ENCODE data around the gene WDTC1. TPM values are rescaled to one million over a fixed set of nuclear protein-coding genes. Genes with fewer than 3 reads are reported as not detected.

WDTC1 gene
- total and polyA plus RNA-seq, 4 donors = 4.6 to 25.0 (median 19.6) TPM

DNA sequence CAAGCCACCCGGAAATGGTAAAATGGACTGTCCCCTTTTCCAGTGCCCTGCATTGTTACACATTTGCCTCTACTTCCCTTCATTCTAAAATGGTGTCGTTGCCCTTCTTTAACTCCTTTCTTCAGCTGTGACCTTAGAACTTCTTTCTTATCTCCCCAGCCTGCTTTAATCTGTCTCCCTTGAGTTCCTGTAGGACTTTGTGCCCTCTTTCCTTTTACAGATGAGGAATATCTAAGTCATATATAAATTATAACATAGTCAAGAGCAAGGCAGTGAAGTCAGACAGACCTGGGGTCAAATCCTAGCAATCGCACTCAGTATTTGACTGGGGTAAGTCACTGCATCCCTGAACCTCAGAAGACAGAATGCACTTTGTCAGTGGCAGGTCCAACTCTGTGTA lies 56.1 kb downstream of the WDTC1 start:
- no peak for DNase-seq (ENCODE audit: low spot score)
- Histone ChIP-seq H3K4me1 (ENCODE audit: control insufficient read depth in 4 of 4, insufficient read depth in 4 of 4, low read length in 3 of 4) (no peaks in the 10 kb centered on the region), H3K27me3 (ENCODE audit: control insufficient read depth in 4 of 4, insufficient read depth in 4 of 4, low read length in 3 of 4) (no peaks in the 10 kb centered on the region), H3K4me3 (ENCODE audit: low read depth in 1 of 3, low read length in 3 of 3) (no peak overlapping the region), H3K36me3 (ENCODE audit: control insufficient read depth in 4 of 4, insufficient read depth in 3 of 4, low read depth in 1 of 4, low read length in 3 of 4) (peaks cover 2 to 44% (median 26%) of the 10 kb centered on the region in 4 donors), H3K9ac (ENCODE audit: low read depth in 1 of 2, low read length in 2 of 2) (no peak overlapping the region), H3K9me3 (ENCODE audit: control insufficient read depth in 4 of 4, low read length in 3 of 4) (no peaks in the 10 kb centered on the region), H3K27ac (ENCODE audit: low read depth in 1 of 2, low read length in 2 of 2) (no peak overlapping the region)
- WGBS = 90% methylated on average over 3 of the region's 3 CpGs
- TF ChIP-seq, protein P1, sequence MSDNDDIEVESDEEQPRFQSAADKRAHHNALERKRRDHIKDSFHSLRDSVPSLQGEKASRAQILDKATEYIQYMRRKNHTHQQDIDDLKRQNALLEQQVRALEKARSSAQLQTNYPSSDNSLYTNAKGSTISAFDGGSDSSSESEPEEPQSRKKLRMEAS (IDR thresholded peaks at IDR 0.05) = no peak
- no peak for TF ChIP-seq FOXA2 (IDR thresholded peaks at IDR 0.05)
- no peak for TF ChIP-seq HNF4G (IDR thresholded peaks at IDR 0.05)
- no peak for TF ChIP-seq NR2F2 (IDR thresholded peaks at IDR 0.05)
- TF ChIP-seq JUND (IDR thresholded peaks at IDR 0.05) = no peak
- no peak for TF ChIP-seq YY1 (IDR thresholded peaks at IDR 0.05)
- TF ChIP-seq TAF1 (conservative IDR thresholded peaks at IDR 0.05) = no peak
- TF ChIP-seq RAD21 (IDR thresholded peaks at IDR 0.05) = no peak
- no peak for TF ChIP-seq EGR1 (IDR thresholded peaks at IDR 0.05; ENCODE audit: low read depth in 2 of 2)
- TF ChIP-seq, protein P2, sequence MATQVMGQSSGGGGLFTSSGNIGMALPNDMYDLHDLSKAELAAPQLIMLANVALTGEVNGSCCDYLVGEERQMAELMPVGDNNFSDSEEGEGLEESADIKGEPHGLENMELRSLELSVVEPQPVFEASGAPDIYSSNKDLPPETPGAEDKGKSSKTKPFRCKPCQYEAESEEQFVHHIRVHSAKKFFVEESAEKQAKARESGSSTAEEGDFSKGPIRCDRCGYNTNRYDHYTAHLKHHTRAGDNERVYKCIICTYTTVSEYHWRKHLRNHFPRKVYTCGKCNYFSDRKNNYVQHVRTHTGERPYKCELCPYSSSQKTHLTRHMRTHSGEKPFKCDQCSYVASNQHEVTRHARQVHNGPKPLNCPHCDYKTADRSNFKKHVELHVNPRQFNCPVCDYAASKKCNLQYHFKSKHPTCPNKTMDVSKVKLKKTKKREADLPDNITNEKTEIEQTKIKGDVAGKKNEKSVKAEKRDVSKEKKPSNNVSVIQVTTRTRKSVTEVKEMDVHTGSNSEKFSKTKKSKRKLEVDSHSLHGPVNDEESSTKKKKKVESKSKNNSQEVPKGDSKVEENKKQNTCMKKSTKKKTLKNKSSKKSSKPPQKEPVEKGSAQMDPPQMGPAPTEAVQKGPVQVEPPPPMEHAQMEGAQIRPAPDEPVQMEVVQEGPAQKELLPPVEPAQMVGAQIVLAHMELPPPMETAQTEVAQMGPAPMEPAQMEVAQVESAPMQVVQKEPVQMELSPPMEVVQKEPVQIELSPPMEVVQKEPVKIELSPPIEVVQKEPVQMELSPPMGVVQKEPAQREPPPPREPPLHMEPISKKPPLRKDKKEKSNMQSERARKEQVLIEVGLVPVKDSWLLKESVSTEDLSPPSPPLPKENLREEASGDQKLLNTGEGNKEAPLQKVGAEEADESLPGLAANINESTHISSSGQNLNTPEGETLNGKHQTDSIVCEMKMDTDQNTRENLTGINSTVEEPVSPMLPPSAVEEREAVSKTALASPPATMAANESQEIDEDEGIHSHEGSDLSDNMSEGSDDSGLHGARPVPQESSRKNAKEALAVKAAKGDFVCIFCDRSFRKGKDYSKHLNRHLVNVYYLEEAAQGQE (IDR thresholded peaks at IDR 0.05) = no peak
- TF ChIP-seq, protein P3, sequence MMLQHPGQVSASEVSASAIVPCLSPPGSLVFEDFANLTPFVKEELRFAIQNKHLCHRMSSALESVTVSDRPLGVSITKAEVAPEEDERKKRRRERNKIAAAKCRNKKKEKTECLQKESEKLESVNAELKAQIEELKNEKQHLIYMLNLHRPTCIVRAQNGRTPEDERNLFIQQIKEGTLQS (IDR thresholded peaks at IDR 0.05) = no peak
- TF ChIP-seq, protein P4, sequence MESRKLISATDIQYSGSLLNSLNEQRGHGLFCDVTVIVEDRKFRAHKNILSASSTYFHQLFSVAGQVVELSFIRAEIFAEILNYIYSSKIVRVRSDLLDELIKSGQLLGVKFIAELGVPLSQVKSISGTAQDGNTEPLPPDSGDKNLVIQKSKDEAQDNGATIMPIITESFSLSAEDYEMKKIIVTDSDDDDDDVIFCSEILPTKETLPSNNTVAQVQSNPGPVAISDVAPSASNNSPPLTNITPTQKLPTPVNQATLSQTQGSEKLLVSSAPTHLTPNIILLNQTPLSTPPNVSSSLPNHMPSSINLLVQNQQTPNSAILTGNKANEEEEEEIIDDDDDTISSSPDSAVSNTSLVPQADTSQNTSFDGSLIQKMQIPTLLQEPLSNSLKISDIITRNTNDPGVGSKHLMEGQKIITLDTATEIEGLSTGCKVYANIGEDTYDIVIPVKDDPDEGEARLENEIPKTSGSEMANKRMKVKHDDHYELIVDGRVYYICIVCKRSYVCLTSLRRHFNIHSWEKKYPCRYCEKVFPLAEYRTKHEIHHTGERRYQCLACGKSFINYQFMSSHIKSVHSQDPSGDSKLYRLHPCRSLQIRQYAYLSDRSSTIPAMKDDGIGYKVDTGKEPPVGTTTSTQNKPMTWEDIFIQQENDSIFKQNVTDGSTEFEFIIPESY (IDR thresholded peaks at IDR 0.05) = no peak
- no peak for TF ChIP-seq HNF4A (conservative IDR thresholded peaks at IDR 0.05)
- TF ChIP-seq SP1 (IDR thresholded peaks at IDR 0.05) = no peak
- TF ChIP-seq GABPA (IDR thresholded peaks at IDR 0.05 in 1 of 2, conservative IDR thresholded peaks at IDR 0.05 in 1 of 2) = no peak
- TF ChIP-seq, protein P5, sequence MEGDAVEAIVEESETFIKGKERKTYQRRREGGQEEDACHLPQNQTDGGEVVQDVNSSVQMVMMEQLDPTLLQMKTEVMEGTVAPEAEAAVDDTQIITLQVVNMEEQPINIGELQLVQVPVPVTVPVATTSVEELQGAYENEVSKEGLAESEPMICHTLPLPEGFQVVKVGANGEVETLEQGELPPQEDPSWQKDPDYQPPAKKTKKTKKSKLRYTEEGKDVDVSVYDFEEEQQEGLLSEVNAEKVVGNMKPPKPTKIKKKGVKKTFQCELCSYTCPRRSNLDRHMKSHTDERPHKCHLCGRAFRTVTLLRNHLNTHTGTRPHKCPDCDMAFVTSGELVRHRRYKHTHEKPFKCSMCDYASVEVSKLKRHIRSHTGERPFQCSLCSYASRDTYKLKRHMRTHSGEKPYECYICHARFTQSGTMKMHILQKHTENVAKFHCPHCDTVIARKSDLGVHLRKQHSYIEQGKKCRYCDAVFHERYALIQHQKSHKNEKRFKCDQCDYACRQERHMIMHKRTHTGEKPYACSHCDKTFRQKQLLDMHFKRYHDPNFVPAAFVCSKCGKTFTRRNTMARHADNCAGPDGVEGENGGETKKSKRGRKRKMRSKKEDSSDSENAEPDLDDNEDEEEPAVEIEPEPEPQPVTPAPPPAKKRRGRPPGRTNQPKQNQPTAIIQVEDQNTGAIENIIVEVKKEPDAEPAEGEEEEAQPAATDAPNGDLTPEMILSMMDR (IDR thresholded peaks at IDR 0.05; ENCODE audit: low read depth, low read length, missing input control) = no peak

DNA sequence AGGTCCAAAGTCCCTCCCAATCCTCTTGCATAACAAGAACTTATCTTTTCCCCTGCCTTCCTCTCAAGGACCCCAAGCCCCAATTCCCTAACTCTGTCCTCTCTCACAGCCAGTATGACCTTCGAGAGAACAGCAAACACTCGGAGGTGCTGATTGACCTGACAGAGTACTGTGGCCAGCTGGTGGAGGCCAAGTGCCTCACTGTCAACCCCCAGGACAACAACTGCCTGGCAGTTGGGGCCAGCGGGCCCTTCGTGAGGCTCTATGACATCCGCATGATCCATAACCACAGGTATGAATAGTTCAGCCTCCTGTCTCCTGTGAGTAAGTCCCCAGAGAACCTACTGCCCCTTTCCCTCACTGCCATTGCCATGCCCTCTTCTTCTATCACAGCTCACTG lies 57.7 kb downstream of the WDTC1 start:
- no peak for DNase-seq (ENCODE audit: low spot score)
- H3K27ac ChIP-seq (ENCODE audit: low read depth in 1 of 2, low read length in 2 of 2) = no peak overlapping the region
- WGBS = 89% methylated on average over 5 of the region's 5 CpGs

More for the DNA sequence above, 57.7 kb downstream of the WDTC1 start:
- H3K27me3 ChIP-seq (ENCODE audit: control insufficient read depth in 4 of 4, insufficient read depth in 4 of 4, low read length in 3 of 4) = no peaks in the 10 kb centered on the region
- H3K4me1 ChIP-seq (ENCODE audit: control insufficient read depth in 4 of 4, insufficient read depth in 4 of 4, low read length in 3 of 4) = no peaks in the 10 kb centered on the region
- H3K4me3 ChIP-seq (ENCODE audit: low read depth in 1 of 3, low read length in 3 of 3) = no peak overlapping the region
- H3K9ac ChIP-seq (ENCODE audit: low read depth in 1 of 2, low read length in 2 of 2) = no peak overlapping the region
- no peaks in the 10 kb centered on the region for H3K9me3 ChIP-seq (ENCODE audit: control insufficient read depth in 4 of 4, low read length in 3 of 4)
- TF ChIP-seq HNF4G (IDR thresholded peaks at IDR 0.05) (no peak), GABPA (IDR thresholded peaks at IDR 0.05 in 1 of 2, conservative IDR thresholded peaks at IDR 0.05 in 1 of 2) (no peak), TAF1 (conservative IDR thresholded peaks at IDR 0.05) (no peak), RXRA (IDR thresholded peaks at IDR 0.05) (no peak), FOXA1 (IDR thresholded peaks at IDR 0.05) (no peak), JUND (IDR thresholded peaks at IDR 0.05) (no peak), YY1 (IDR thresholded peaks at IDR 0.05) (no peak), NR2F2 (IDR thresholded peaks at IDR 0.05) (no peak), EGR1 (IDR thresholded peaks at IDR 0.05; ENCODE audit: low read depth in 2 of 2) (no peak)
- TF ChIP-seq, protein P1 (IDR thresholded peaks at IDR 0.05) = no peak
- TF ChIP-seq, protein P3 (IDR thresholded peaks at IDR 0.05) = no peak
- peaks cover 4 to 46% (median 30%) of the 10 kb centered on the region in 4 donors for H3K36me3 ChIP-seq (ENCODE audit: control insufficient read depth in 4 of 4, insufficient read depth in 3 of 4, low read depth in 1 of 4, low read length in 3 of 4)
